AG04449 (cell line): ENCODE measurements around the gene RDH14.

Source experiments
- CTCF ChIA-PET: fragments of 350-600 bp; formaldehyde crosslinking; extraction: SDS; loops from one replicate; lab custom pipeline; 2021; ENCODE audit warnings: antibody characterized with exemption; lab: Yijun Ruan, JAX
- POLR2A ChIA-PET: fragments of 400-600, 350-600 bp; formaldehyde crosslinking; extraction: SDS; loops from one replicate; lab custom pipeline; 2020; ENCODE audit warnings: antibody characterized with exemption, inconsistent platforms; lab: Yijun Ruan, JAX
- DNase-seq: peaks from one replicate; pipeline ENCODE4 v3.0.0-alpha.2; 2010; ENCODE audit warnings: low read depth, low spot score
- H3K4me3 ChIP-seq: 2 replicates; pipeline ENCODE4 v1.5.1; 2011; ENCODE audit warnings: low read depth, mild to moderate bottlenecking, control low read depth, low read length
- CTCF ChIP-seq: IDR thresholded peaks from one replicate; pipeline ENCODE4 v1.5.1; 2011; ENCODE audit warnings: mild to moderate bottlenecking, moderate library complexity, low read length, control low read depth, inconsistent platforms; ENCODE audit not compliant: insufficient read depth; ENCODE audit errors: missing control alignments

The RDH14 gene

GRCh38 chr2:18526429-18526828 is 34.0 kb downstream of the RDH14 start:
- ChIA-PET POLR2A (no interaction called here), CTCF (interaction anchor here (1.5 to 2.3 kb wide), 2 partner anchors 224 to 837 kb away, joined by 3 to 11 read pairs; no protein-coding TSS in a partner anchor)
- H3K4me3 ChIP-seq: no peak overlapping the region
- no peak for DNase-seq
- no peak for TF ChIP-seq CTCF

GRCh38 chr2:18525852-18526251 is 34.6 kb downstream of the RDH14 start:
- no peak for TF ChIP-seq CTCF
- no peak for DNase-seq
- CTCF ChIA-PET: interaction anchor here (1.5 to 2.3 kb wide), 2 partner anchors 224 to 838 kb away, joined by 3 to 11 read pairs; no protein-coding TSS in a partner anchor
- POLR2A ChIA-PET: no interaction called here
- no peak overlapping the region for H3K4me3 ChIP-seq

- CTCF ChIA-PET: interaction anchor here (2.3 kb wide), 1 partner anchor 225 kb away, joined by 11 read pairs; no protein-coding TSS in a partner anchor
- H3K4me3 ChIP-seq: no peak overlapping the region
Measured at GRCh38 chr2:18525236-18525635, 35.2 kb downstream of the RDH14 start.

GRCh38 chr2:18522484-18523146 is 37.8 kb downstream of the RDH14 start:
- DNase-seq: no peak
- CTCF ChIA-PET: interaction anchor here (0.9 to 8.4 kb wide), 8 partner anchors 10 to 1340 kb away, joined by 3 to 126 read pairs (median 16); no protein-coding TSS in a partner anchor
- POLR2A ChIA-PET: no interaction called here
- H3K4me3 ChIP-seq: no peak overlapping the region
- no peak for TF ChIP-seq CTCF

More at GRCh38 chr2:18525236-18525635, 35.2 kb downstream of the RDH14 start:
- POLR2A ChIA-PET: no interaction called here
- DNase-seq: no peak
- no peak for TF ChIP-seq CTCF

- no peak overlapping the region for H3K4me3 ChIP-seq
- ChIA-PET CTCF (interaction anchor here (0.6 to 8.4 kb wide), 104 partner anchors 9 to 1342 kb away, joined by 3 to 126 read pairs (median 4); partner anchors contain the start of gene OSR1), POLR2A (interaction anchor here (0.6 to 1.6 kb wide), 3 partner anchors 39 to 109 kb away, joined by 3 to 5 read pairs (median 3); partner anchors contain the start of gene RDH14)
- DNase-seq: no peak
- TF ChIP-seq CTCF: peak; percentile 84
Measured at GRCh38 chr2:18520451-18521425, 39.7 kb downstream of the RDH14 start.
